Choroid plexus epithelial cell (primary cell): ENCODE results near the gene VSIG10L2.

ENCODE experiments used
- DNase-seq: peaks from one replicate; pipeline ENCODE4 v3.0.0-alpha.2; 2010; ENCODE audit warnings: low read depth
- H3K4me3 ChIP-seq: 2 replicates; pipeline ENCODE4 v1.5.1; 2011; ENCODE audit warnings: low read depth, mild to moderate bottlenecking, control low read depth, low read length, moderate library complexity
- CTCF ChIP-seq: conservative IDR thresholded peaks from 2 replicates; pipeline ENCODE4 v1.5.1; 2011; ENCODE audit warnings: low read depth, mild to moderate bottlenecking, control low read depth, inconsistent platforms, low read length, moderate library complexity

VSIG10L2 gene

GRCh38 chr11:125935618-125936199 lies 10.1 kb upstream of the VSIG10L2 start:
- no peak for TF ChIP-seq CTCF
- H3K4me3 ChIP-seq: no peak overlapping the region
- DNase-seq: no peak

- no peak overlapping the region for H3K4me3 ChIP-seq
- no peak for DNase-seq
- TF ChIP-seq CTCF: no peak
Measured at GRCh38 chr11:125938418-125938817, 7.4 kb upstream of the VSIG10L2 start.

- H3K4me3 ChIP-seq: no peak overlapping the region
- no peak for TF ChIP-seq CTCF
- no peak for DNase-seq
Measured at GRCh38 chr11:125939081-125939521, 6.7 kb upstream of the VSIG10L2 start.

GRCh38 chr11:125940145-125940544 lies 5.7 kb upstream of the VSIG10L2 start:
- DNase-seq: no peak
- H3K4me3 ChIP-seq: no peak overlapping the region
- no peak for TF ChIP-seq CTCF

- no peak overlapping the region for H3K4me3 ChIP-seq
- TF ChIP-seq CTCF: no peak
- DNase-seq: no peak
Measured at GRCh38 chr11:125941267-125941618, 4.6 kb upstream of the VSIG10L2 start.

GRCh38 chr11:125941619-125942611 lies 3.9 kb upstream of the VSIG10L2 start:
- peak; percentile 58 for DNase-seq
- TF ChIP-seq CTCF: peak; percentile 85
- no peak overlapping the region for H3K4me3 ChIP-seq
